Panc1 (cell line): ENCODE data around the gene KIF26B.

Experiments
- CTCF ChIP-seq: fragments of 450-650 bp; IDR thresholded peaks from 2 replicates; pipeline ENCODE4 v1.5.1; 2017; ENCODE audit warnings: mild to moderate bottlenecking
- POLR2AphosphoS5 ChIP-seq: IDR thresholded peaks from 2 replicates; pipeline ENCODE4 v1.6.1; 2012; ENCODE audit warnings: mild to moderate bottlenecking, low read depth, low read length, moderate library complexity
- REST ChIP-seq, 2 experiments: IDR thresholded peaks; 2 replicates each; pipeline ENCODE4 v1.6.1; 2011 to 2012; ENCODE audit warnings: low read depth in 2 of 2, control low read depth in 1 of 2, low read length in 1 of 2, mild to moderate bottlenecking in 1 of 2, moderate library complexity in 1 of 2; ENCODE audit not compliant: insufficient read depth in 1 of 2

GRCh38 chr1:245301162-245301580 is 146.4 kb downstream of the KIF26B start:
- TF ChIP-seq CTCF (no peak), POLR2AphosphoS5 (no peak), REST (IDR thresholded peaks at IDR 0.05; ENCODE audit: insufficient read depth in 1 of 2, low read depth in 2 of 2, low read length in 1 of 2) (no peak)
